ENCODE data around the gene LRRC53. TPM values are rescaled to one million over a fixed set of nuclear protein-coding genes. Genes with fewer than 3 reads are reported as not detected.

The LRRC53 gene
- polyA plus RNA-seq, 2 of the 4 experiments (the other 2 are of a cell fraction), result not detected

DNA sequence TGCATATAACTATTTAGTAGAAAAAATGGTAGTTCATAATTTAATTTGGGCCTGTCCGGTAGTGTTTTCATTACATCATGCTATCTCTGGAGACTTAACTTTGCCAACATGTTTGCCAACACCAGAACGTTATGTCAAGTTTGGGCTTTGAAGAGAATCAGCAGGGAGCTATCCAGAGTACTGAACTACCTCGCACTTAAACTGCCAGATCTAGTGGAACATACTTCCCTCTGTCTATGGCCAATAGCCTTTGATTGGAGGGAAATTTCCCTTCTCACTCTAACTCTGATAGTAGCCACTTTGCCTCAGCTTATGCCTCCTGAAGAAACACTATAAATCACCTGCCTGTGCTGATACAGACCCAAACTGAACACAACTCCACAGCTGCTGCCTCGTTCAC lies 10.0 kb downstream of the LRRC53 start:
- CTCF ChIA-PET, result interaction anchor here (0.5 to 1.8 kb wide), 4 partner anchors 9 to 278 kb away, joined by 3 to 7 read pairs (median 4); partner anchors contain the start of gene LRRC53
- FAIRE-seq (no peak), ATAC-seq (no peak), DNase-seq (ENCODE audit: low read depth in 1 of 2, low spot score in 1 of 2) (peak in 1 of 2 experiments; percentile 1)
- TF ChIP-seq, protein P1, sequence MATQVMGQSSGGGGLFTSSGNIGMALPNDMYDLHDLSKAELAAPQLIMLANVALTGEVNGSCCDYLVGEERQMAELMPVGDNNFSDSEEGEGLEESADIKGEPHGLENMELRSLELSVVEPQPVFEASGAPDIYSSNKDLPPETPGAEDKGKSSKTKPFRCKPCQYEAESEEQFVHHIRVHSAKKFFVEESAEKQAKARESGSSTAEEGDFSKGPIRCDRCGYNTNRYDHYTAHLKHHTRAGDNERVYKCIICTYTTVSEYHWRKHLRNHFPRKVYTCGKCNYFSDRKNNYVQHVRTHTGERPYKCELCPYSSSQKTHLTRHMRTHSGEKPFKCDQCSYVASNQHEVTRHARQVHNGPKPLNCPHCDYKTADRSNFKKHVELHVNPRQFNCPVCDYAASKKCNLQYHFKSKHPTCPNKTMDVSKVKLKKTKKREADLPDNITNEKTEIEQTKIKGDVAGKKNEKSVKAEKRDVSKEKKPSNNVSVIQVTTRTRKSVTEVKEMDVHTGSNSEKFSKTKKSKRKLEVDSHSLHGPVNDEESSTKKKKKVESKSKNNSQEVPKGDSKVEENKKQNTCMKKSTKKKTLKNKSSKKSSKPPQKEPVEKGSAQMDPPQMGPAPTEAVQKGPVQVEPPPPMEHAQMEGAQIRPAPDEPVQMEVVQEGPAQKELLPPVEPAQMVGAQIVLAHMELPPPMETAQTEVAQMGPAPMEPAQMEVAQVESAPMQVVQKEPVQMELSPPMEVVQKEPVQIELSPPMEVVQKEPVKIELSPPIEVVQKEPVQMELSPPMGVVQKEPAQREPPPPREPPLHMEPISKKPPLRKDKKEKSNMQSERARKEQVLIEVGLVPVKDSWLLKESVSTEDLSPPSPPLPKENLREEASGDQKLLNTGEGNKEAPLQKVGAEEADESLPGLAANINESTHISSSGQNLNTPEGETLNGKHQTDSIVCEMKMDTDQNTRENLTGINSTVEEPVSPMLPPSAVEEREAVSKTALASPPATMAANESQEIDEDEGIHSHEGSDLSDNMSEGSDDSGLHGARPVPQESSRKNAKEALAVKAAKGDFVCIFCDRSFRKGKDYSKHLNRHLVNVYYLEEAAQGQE (IDR thresholded peaks at IDR 0.05), result peak; percentile 89
- TF ChIP-seq HOXA7 (CRISPR knock-in tag; IDR thresholded peaks at IDR 0.05), result no peak
- H3K4me2 ChIP-seq, result no peak overlapping the region
- H3K4me1 ChIP-seq, result no peaks in the 10 kb centered on the region
- WGBS (ENCODE audit: missing lambda C conversion rate), result 15% methylated on average over 4 of the region's 4 CpGs
- POLR2A ChIA-PET, result no interaction called here
- no peaks in the 10 kb centered on the region for H3K9me3 ChIP-seq
- no peak overlapping the region for H3K4me3 ChIP-seq
- no peak overlapping the region for H3K27ac ChIP-seq

DNA sequence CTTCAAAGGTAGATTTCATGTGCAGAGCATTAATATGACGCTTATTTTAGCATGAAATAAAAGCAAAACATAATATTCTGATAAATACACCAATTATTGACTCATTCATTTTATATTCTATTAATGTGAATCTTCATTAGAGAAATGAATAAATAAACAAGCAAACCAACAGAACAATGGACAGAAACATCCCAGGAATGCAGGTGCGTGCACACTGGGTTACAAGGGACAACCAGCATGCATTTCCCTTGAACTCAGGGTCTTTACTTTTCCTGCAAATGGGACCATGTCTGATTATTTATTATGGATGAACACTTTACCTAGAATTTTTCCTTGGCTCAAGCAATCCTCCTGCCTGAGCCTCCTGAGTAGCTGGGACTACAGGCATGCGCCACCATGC lies 13.5 kb downstream of the LRRC53 start:
- no peak for DNase-seq (ENCODE audit: low read depth in 1 of 2, low spot score in 1 of 2)
- no peak for TF ChIP-seq NFE2L2 (conservative IDR thresholded peaks at IDR 0.05; ENCODE audit: low read length)
- TF ChIP-seq RAD21 (conservative IDR thresholded peaks at IDR 0.05 in 1 of 2, IDR thresholded peaks at IDR 0.05 in 1 of 2), result no peak
- no peak for TF ChIP-seq KDM5A (IDR thresholded peaks at IDR 0.05)
- no peak for TF ChIP-seq MYC (IDR thresholded peaks at IDR 0.05; ENCODE audit: borderline replicate concordance, low read length)
- TF ChIP-seq, protein P2, sequence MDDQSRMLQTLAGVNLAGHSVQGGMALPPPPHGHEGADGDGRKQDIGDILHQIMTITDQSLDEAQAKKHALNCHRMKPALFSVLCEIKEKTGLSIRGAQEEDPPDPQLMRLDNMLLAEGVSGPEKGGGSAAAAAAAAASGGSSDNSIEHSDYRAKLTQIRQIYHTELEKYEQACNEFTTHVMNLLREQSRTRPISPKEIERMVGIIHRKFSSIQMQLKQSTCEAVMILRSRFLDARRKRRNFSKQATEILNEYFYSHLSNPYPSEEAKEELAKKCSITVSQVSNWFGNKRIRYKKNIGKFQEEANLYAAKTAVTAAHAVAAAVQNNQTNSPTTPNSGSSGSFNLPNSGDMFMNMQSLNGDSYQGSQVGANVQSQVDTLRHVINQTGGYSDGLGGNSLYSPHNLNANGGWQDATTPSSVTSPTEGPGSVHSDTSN (IDR thresholded peaks at IDR 0.05), result no peak
- TF ChIP-seq PHF8 (IDR thresholded peaks at IDR 0.05; ENCODE audit: borderline replicate concordance, low read depth), result no peak
- no peak for TF ChIP-seq CHD2 (IDR thresholded peaks at IDR 0.05; ENCODE audit: low read length, partially characterized antibody)
- TF ChIP-seq, protein P3, sequence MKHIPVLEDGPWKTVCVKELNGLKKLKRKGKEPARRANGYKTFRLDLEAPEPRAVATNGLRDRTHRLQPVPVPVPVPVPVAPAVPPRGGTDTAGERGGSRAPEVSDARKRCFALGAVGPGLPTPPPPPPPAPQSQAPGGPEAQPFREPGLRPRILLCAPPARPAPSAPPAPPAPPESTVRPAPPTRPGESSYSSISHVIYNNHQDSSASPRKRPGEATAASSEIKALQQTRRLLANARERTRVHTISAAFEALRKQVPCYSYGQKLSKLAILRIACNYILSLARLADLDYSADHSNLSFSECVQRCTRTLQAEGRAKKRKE (CRISPR knock-in tag; IDR thresholded peaks at IDR 0.05; ENCODE audit: low read depth), result no peak
- no peak for TF ChIP-seq POLR2A (IDR thresholded peaks at IDR 0.05; ENCODE audit: low read length)
- Histone ChIP-seq H3K4me2 (no peak overlapping the region), H3K27ac (no peak overlapping the region), H3K9me3 (no peaks in the 10 kb centered on the region), H3K4me1 (no peaks in the 10 kb centered on the region), H3K4me3 (no peak overlapping the region)
- WGBS (ENCODE audit: missing lambda C conversion rate), result 16% methylated on average over 3 of the region's 3 CpGs
- ATAC-seq, result no peak
- CTCF ChIA-PET, result no interaction called here
- POLR2A ChIA-PET, result no interaction called here
- FAIRE-seq, result no peak

DNA sequence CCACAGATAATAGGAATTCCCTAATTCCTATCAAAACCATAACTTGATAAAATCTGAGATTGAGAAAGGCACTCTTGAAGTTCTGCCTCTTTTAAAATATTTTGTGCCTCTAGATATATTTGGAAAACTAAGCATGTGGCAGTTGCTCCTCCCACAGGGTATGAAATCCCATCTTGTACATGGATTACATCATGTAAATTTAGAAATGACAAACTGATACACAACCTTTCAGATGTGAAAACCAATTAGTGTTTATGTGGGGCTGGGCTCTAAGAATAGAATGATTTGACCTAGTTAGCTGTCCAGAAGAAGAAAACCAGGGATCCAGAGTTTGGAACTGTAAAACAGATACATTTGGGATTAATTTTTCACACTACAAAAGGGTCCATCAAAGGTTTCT lies 15.7 kb downstream of the LRRC53 start:
- FAIRE-seq, result no peak
- H3K27ac ChIP-seq, result no peak overlapping the region
- no peaks in the 10 kb centered on the region for H3K4me1 ChIP-seq
- ATAC-seq, result no peak
- ChIA-PET CTCF (no interaction called here), POLR2A (no interaction called here)
- H3K4me2 ChIP-seq, result no peak overlapping the region
- no peak overlapping the region for H3K4me3 ChIP-seq
- no peak for DNase-seq (ENCODE audit: low read depth in 1 of 2, low spot score in 1 of 2)
- TF ChIP-seq, protein P1 (IDR thresholded peaks at IDR 0.05), result no peak
- TF ChIP-seq EP300 (IDR thresholded peaks at IDR 0.05), result no peak
- no peak for TF ChIP-seq SMC3 (IDR thresholded peaks at IDR 0.05)
- TF ChIP-seq RNF2 (IDR thresholded peaks at IDR 0.05; ENCODE audit: borderline replicate concordance, low read depth), result no peak
- no peak for TF ChIP-seq ZSCAN20 (CRISPR knock-in tag; IDR thresholded peaks at IDR 0.05)
- TF ChIP-seq, protein P4, sequence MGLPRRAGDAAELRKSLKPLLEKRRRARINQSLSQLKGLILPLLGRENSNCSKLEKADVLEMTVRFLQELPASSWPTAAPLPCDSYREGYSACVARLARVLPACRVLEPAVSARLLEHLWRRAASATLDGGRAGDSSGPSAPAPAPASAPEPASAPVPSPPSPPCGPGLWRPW (IDR thresholded peaks at IDR 0.05), result no peak
- no peak for TF ChIP-seq HOXA7 (CRISPR knock-in tag; IDR thresholded peaks at IDR 0.05)
- TF ChIP-seq, protein P5, sequence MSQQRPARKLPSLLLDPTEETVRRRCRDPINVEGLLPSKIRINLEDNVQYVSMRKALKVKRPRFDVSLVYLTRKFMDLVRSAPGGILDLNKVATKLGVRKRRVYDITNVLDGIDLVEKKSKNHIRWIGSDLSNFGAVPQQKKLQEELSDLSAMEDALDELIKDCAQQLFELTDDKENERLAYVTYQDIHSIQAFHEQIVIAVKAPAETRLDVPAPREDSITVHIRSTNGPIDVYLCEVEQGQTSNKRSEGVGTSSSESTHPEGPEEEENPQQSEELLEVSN (IDR thresholded peaks at IDR 0.05; ENCODE audit: borderline replicate concordance, low read depth), result no peak
- no peak for TF ChIP-seq EHMT2 (IDR thresholded peaks at IDR 0.05; ENCODE audit: low read depth)
- TF ChIP-seq CBX2 (IDR thresholded peaks at IDR 0.05; ENCODE audit: borderline replicate concordance, low read depth), result no peak
- H3K9me3 ChIP-seq, result no peaks in the 10 kb centered on the region
